LNCAP (cell line): ENCODE measurements around the gene NAXE.

ENCODE experiments used
- TF ChIP-seq, protein P1 (sequence below): fragments of 450-650 bp; IDR thresholded peaks from 2 replicates; pipeline ENCODE4 v1.5.1; 2017; ENCODE audit warnings: mild to moderate bottlenecking

The NAXE gene

DNA sequence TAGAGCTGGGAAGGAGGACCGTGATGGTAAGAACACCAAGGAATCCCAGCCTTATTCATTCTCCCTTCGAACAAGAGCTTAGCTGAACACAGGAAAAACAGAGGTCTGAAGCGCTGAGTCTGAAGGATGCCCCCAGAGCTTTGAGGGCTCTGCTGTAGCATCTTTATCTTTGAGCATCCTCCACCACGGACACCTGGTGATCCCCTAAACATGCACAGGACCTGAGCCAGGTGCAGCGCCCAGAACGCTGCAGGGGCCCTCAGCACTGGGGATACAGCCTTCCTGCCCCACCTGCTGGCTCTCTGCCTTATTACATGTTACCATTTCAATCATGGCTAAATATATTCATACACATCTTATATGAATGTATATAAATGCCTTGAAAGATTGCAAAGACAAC lies 17.4 kb downstream of the NAXE start:
- TF ChIP-seq, protein P1, sequence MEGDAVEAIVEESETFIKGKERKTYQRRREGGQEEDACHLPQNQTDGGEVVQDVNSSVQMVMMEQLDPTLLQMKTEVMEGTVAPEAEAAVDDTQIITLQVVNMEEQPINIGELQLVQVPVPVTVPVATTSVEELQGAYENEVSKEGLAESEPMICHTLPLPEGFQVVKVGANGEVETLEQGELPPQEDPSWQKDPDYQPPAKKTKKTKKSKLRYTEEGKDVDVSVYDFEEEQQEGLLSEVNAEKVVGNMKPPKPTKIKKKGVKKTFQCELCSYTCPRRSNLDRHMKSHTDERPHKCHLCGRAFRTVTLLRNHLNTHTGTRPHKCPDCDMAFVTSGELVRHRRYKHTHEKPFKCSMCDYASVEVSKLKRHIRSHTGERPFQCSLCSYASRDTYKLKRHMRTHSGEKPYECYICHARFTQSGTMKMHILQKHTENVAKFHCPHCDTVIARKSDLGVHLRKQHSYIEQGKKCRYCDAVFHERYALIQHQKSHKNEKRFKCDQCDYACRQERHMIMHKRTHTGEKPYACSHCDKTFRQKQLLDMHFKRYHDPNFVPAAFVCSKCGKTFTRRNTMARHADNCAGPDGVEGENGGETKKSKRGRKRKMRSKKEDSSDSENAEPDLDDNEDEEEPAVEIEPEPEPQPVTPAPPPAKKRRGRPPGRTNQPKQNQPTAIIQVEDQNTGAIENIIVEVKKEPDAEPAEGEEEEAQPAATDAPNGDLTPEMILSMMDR = peak; percentile 50

DNA sequence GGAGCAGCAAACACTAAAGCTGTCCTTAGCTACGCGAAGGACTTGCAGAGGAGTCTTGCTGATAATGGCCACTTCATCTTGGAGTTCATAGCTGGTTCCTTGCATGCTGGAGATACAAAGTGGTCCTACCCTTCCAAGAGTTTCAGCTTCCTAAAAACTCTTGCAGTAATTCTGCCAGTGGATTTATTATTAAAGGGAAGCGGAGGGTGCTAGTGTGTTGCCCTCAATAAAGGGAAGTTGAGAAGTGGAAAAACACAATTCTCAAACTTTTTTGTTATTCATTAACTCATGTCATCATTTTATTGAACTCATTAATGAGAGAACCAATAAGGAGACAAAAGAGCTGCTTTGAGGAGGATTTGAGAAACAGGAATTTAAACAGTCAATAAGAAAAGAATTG lies 21.1 kb downstream of the NAXE start:
- TF ChIP-seq, protein P1 = no peak

DNA sequence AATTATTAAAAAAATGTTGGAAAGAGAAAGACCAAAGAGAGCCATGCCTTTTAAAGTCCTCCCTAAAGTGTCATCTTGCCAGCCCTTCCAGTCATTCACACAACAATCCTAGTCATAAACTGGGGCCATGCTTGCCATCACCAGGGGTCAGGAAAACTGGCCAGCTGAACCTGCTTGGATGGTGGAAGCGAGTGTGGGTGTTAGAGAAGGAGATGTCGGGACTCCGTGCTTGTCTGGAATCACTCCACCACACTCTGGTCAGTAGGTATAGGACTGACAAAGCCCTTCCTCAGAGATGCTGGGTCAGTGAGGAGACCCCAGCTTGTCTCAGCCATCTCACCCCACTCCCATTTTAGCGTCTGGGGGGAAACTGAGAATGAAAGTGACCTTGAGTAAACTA lies 24.4 kb downstream of the NAXE start:
- TF ChIP-seq, protein P1 = no peak

DNA sequence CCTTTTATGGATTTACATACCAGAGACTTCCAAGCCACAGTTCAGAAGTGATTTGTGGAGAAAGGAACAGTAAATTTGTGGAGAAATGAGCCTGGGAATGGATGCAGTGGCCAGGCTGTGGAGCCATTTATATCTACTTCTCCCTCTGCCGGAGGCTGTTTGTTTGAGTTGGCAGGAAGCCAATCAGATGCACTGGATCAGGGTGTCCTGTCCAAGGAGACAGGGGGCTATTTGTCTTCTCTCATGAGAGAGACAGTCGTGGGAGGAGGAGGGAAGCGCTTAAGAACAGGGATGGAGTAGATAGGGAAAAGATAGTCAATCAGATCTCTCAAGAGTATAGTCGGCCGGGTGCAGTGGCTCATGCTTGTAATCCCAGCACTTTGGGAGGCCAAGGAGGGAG lies 24.9 kb downstream of the NAXE start:
- TF ChIP-seq, protein P1 = no peak; the same call in 1 of the 2 replicates

DNA sequence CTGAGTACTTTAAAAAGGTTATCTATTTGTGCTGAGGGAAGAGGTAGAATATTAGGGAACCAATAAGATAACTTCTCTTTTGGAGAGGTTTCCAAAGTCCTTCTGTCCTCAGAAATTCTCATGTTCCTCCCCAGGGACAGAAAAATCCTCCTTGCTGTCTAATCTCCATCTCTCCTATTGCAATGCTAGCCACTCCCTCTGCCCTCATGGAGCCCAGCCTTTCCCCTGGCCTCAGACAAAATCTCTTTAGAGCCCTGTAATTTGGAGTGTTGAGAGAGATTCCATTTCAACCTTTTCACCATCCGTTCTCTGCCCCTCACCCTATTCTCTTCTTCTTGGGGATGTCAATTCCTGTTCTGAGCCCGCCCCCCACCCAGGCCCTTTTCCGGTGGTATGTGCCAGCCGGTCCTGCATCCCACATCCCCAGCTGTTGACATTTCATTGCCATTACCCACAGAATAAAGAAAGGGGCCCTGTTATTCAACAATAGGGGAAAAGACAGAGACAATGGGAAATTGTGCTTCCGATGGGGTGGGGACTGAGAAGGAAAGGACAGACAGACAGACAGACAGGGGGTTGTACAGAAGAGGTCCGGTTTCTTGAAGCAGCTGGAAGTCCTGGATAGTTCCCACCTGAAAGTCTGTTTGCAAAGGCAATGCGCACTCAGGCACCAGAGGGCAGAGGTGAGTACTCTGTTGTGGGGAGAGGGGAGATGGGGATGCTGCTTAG lies 27.4 kb downstream of the NAXE start, which contains the start of gene HAPLN2:
TSS of gene HAPLN2 (plus strand) at position 563 of the 729 bp plus-strand sequence. CDS start 4,076 bp downstream, outside the sequence.
- TF ChIP-seq, protein P1 = peak; percentile 77

DNA sequence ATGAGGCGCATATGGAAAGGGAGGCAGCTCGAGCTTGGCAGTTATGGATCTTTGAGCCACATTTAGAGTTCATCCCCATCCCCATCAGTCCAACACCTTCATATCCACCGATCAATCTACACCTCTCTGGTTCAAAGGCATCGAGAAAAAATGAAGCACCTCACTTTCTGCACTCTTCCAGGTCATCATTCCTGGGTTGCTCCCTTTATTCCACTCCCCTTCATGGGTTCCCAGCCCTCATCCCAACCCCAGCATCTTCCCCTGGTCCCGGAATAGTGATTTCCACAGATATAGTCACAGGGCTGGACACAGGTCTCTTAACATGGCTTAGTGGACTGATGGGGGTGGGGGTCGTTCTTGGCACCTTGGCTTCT lies 28.0 kb downstream of the NAXE start:
- TF ChIP-seq, protein P1 = no peak

DNA sequence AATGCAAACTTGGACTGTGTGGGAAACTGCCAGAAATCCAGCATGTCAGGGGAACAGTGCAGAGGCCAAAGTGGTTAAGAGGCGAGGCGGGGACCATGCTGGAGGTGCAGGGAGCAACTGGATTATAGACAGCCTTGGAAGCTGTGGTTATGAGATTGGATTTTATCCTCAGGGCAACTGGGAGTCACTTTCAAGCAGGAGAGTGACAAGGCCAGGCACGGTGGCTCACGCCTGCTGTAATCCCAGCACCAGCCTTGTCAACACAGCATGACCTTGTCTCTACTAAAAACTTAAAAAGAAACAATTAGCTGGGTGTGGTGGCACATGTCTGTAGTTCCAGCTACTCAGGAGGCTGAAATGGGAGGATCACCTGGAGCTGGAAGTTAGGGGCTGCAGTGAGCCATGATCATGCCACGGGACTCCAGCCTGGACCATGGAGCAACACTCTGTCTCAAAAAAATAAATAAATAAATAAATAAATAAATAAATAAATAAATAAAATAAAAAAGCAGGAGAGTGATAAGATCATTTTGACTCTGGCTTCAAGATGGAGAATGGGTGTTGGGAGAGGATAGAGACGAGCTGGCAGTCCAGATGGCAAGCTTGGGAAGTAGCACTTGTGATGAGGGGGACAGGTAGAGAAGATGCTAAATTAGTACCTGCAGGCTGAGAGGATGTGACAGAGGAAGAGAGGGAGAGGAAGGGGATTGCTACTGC lies 31.2 kb downstream of the NAXE start:
- TF ChIP-seq, protein P1 = no peak
